GM18861 (cell line): Measurements from ENCODE around the gene SEC14L1.
"Not testable (repeated sequence)": the region's sequence is repeated elsewhere in the genome, so short reads cannot be mapped to it uniquely, and the experiment has no call there.

Experiments
- ATAC-seq: cut with Tn5 transposase; IDR thresholded peaks from one replicate; pipeline ENCODE4 v1.9.1; 2021; ENCODE audit not compliant: unreplicated experiment

The SEC14L1 gene

DNA sequence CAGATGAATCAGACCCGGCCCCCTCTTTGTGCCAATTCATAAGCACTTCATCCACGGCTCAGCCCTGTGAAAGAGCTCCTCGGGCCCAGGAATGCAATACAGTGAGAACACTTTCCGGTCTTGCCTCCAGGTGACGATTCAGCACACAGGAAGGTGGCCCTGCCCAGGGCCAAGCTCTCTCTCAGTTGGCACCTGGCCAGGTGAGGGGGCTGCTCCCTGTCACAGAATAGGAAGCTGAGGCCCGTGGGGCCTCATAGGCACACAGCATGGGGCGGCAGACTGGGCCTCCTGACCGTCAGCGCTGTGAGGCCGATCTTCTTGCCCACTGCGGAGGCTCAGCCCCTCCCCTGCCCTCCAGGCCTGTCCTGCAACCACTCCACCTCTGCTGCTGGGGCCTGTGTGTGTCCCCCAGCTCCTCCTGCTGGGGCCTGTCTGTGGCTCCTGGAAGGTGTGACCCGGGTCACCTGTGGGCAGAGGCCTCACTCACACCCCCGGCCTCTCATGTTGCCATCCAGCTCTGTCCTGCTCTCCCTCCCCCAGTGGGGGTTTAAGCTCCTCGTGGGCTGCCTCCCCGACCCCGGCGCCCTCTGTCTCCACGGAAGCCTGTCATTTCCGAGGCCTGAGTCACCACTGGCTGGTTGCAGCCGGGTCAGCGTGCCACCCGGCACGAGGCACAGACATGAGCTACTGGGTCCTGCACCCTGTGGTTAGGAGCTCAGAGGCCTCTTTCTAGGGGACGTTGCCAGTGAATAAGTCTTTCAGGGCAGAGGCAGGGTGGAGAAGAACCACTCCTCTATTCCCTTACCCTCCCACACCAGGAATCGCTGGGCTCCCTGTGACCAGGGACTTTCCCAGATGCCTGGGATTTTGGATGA is 114.4 kb downstream of the SEC14L1 start:
- no peak for ATAC-seq

- ATAC-seq: not testable (repeated sequence)
Measured at GRCh38 chr17:77255970-77256369, 115.2 kb downstream of the SEC14L1 start.

- no peak for ATAC-seq
Measured at GRCh38 chr17:77256710-77257109, 115.9 kb downstream of the SEC14L1 start.

DNA sequence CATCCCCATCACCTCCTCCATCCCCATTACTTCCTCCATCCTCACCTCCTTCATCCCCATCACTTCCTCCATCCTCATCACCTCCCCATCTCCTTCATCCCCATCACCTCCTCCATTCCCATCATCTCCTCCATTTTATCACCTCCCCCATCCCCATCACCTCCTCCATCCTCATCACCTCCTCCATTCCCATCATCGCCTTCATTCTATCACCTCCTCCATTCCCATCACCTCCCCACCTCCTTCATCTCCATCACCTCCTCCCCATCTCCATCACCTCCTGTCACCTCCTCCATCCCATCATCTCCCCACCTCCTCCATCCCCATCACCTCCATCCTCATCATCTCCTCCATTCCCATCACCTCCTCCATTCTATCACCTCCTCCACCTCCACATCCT is 116.4 kb downstream of the SEC14L1 start:
- no peak for ATAC-seq

GRCh38 chr17:77257596-77258458 is 117.1 kb downstream of the SEC14L1 start:
- no peak for ATAC-seq

GRCh38 chr17:77258638-77259037 is 117.9 kb downstream of the SEC14L1 start:
- ATAC-seq: no peak

- ATAC-seq: no peak
Measured at GRCh38 chr17:77264617-77265230, 124.0 kb downstream of the SEC14L1 start.

GRCh38 chr17:77266213-77266612 is 125.4 kb downstream of the SEC14L1 start:
- no peak for ATAC-seq
